Lower leg skin (tissue), 4 donors: Measurements from ENCODE around the gene CCDC149. TPM values are rescaled to one million over a fixed set of nuclear protein-coding genes. Genes with fewer than 3 reads are reported as not detected.

Experiments
- DNase-seq, 2 donors: peaks; one replicate each; pipeline ENCODE4 v3.0.0-alpha.2; 2019; ENCODE audit warnings: low spot score in 2 of 2
- H3K4me3 ChIP-seq: fragments of 200-600 bp; sonication (generic); 2 replicates; pipeline ENCODE4 v1.5.1; 2017; ENCODE audit warnings: mild to moderate bottlenecking, low read depth; ENCODE audit not compliant: poor library complexity, severe bottlenecking
- POLR2A ChIP-seq, 2 donors: fragments of 450-650 bp; IDR thresholded peaks; one replicate each; pipeline ENCODE4 v1.6.1; 2016 to 2017; ENCODE audit warnings: antibody characterized with exemption in 2 of 2, mild to moderate bottlenecking in 1 of 2, moderate library complexity in 1 of 2
- WGBS, 2 donors: methylation state at CpG; one replicate each; pipeline ENCODE4 v1.1.5; 2018; 5-methylcytosine and 5-hydroxymethylcytosine counted together
- intact Hi-C: fragments of 100-400 bp; cut with DNase I; formaldehyde crosslinking; loops from one replicate; pipeline ENCODE4 v1.15.0; 2023; ENCODE audit warnings: low total_unique reads
- total RNA-seq, 4 donors: library from RNA; depleted of rRNA; stranded (reverse); fragments of >200 nt; gene quantifications; one replicate each; pipeline ENCODE4 v1.1.0, GENCODE V29; 2016
- TF ChIP-seq, protein P1 (sequence below), 3 donors: fragments of 450-650 bp; IDR thresholded peaks; one replicate each; pipeline ENCODE4 v1.5.1; 2016; ENCODE audit warnings: antibody characterized with exemption in 3 of 3, mild to moderate bottlenecking in 3 of 3, moderate library complexity in 2 of 3

Gene CCDC149
- total RNA-seq, 4 donors from 2014 or later, result 6.2 to 12.5 (median 11.2) TPM

DNA sequence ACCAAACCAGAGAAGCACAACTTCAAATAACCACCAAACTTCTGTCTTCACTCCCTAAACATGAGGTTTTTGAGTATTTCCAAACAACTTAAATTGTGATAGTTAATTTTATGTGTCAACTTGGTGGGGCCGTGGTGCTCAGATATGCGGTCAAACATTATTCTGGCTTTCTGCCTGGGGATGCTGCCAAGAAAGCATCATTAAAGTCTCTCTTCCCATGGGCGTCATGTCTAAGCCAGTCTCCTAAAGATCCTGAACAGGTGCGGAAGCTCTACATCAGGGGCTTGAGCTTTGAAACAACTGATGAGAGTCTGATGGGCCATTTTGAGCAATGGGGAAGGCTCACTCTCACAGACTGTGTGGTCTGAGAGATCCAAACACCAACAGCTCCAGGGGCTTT lies 141.6 kb downstream of the CCDC149 start:
- 52 to 55% methylated on average over 4 of the region's 4 CpGs for WGBS, 2 donors
- TF ChIP-seq, protein P1, sequence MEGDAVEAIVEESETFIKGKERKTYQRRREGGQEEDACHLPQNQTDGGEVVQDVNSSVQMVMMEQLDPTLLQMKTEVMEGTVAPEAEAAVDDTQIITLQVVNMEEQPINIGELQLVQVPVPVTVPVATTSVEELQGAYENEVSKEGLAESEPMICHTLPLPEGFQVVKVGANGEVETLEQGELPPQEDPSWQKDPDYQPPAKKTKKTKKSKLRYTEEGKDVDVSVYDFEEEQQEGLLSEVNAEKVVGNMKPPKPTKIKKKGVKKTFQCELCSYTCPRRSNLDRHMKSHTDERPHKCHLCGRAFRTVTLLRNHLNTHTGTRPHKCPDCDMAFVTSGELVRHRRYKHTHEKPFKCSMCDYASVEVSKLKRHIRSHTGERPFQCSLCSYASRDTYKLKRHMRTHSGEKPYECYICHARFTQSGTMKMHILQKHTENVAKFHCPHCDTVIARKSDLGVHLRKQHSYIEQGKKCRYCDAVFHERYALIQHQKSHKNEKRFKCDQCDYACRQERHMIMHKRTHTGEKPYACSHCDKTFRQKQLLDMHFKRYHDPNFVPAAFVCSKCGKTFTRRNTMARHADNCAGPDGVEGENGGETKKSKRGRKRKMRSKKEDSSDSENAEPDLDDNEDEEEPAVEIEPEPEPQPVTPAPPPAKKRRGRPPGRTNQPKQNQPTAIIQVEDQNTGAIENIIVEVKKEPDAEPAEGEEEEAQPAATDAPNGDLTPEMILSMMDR (IDR thresholded peaks at IDR 0.05), result no peak
- no peak for TF ChIP-seq POLR2A (IDR thresholded peaks at IDR 0.05)
- intact Hi-C loops, result no loop called here
- no peak for DNase-seq
- H3K4me3 ChIP-seq, result no peak overlapping the region

DNA sequence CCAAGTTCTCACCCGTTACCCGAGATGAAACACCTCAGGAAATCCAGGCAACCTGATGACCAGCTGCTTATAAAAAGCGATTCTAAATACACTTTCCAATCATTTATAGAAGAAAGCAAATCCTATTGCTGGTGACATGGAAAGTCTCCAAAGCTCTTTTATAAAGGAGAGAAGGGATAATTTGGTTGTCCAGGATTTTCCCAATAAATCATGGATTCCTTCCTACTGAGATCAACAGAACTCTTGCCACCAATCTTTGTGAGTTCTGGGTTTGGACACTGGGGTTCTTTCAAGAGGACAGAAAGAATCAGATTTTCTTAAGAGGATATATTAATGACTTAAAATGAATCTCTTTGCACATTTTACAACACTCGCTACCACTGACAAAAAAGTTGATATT lies 142.2 kb downstream of the CCDC149 start:
- 80% methylated on average over 4 of the region's 4 CpGs for WGBS, 2 donors
- no peak for DNase-seq
- intact Hi-C loops, result no loop called here
- H3K4me3 ChIP-seq, result no peak overlapping the region
- no peak for TF ChIP-seq POLR2A (IDR thresholded peaks at IDR 0.05)
- TF ChIP-seq, protein P1 (IDR thresholded peaks at IDR 0.05), result no peak

DNA sequence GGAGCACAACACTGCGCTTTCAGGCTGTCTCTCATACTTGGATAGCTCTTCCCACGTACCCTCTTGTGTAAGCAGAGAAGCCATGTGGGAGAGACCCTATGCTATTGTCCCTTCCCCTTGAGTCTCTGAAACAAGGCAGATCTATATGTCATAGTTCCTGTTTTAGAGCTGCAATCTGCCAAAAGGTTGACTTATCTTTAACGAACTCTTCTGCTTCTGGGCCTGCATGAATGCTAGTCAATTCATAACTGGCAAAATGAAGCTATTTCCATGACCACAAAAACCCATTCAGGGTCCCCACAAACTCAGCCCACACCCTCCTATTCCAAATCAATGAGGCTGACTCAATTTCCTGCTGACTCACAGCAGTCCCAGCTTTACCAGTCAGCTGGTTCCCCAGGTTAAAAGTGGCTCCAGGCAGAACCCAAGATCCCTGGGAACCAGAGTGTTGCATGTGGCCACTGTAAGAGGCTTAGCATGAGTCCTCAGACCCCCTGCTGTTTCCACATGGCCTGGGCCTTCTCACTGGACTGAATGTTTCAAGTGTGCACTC lies 142.7 kb downstream of the CCDC149 start:
- TF ChIP-seq, protein P1 (IDR thresholded peaks at IDR 0.05), result no peak
- TF ChIP-seq POLR2A (IDR thresholded peaks at IDR 0.05), result no peak
- intact Hi-C loops, result no loop called here

DNA sequence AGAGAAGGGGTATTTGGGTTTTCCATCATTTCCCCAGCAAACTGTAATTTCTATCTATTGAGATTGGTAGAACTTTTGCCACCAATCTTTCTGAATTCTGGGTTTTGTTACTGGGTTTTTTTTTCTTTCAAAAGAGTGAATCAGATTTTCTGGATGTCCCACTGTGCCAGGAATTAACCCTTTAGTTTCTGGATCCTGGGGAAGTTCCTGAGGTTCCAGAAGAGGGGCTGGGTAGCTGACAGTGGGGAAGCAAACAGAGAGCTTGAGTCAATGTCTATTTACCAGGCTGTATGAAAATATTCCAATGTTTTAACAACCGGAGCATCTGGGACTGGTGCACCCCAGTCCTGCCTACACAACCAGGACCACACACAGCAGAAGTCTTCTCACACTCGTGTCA lies 143.3 kb downstream of the CCDC149 start:
- no peak overlapping the region for H3K4me3 ChIP-seq
- no peak for TF ChIP-seq POLR2A (IDR thresholded peaks at IDR 0.05)
- TF ChIP-seq, protein P1 (IDR thresholded peaks at IDR 0.05), result no peak
- intact Hi-C loops, result no loop called here
- WGBS, 2 donors, result 76 to 80% methylated on average over 2 of the region's 2 CpGs
- no peak for DNase-seq

More for the DNA sequence above, 142.7 kb downstream of the CCDC149 start:
- no peak for DNase-seq
- WGBS, 2 donors, result 69 to 73% methylated on average over 3 of the region's 3 CpGs
- H3K4me3 ChIP-seq, result no peak overlapping the region

DNA sequence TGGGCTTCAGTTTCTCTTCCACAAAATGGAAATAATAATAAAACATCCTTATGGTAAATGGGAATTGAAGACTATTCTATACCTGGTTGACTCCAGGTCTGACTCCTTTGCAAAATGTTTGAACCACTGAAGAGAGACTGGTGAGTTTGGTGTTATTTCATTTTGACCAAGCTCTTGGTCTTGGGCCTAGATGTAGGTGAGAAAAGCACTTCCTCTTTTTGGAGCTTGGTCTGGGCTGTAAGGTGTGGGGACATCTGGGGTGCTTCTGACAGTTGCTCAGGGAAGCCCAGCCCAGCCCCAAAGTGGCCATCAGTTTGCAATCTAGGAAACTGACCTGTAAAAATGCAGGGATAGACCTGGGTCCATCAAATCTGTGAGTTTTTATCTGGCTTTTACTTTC lies 144.2 kb downstream of the CCDC149 start:
- no peak overlapping the region for H3K4me3 ChIP-seq
- TF ChIP-seq POLR2A (IDR thresholded peaks at IDR 0.05), result no peak
- TF ChIP-seq, protein P1 (IDR thresholded peaks at IDR 0.05), result no peak
- intact Hi-C loops, result no loop called here
- no peak for DNase-seq

DNA sequence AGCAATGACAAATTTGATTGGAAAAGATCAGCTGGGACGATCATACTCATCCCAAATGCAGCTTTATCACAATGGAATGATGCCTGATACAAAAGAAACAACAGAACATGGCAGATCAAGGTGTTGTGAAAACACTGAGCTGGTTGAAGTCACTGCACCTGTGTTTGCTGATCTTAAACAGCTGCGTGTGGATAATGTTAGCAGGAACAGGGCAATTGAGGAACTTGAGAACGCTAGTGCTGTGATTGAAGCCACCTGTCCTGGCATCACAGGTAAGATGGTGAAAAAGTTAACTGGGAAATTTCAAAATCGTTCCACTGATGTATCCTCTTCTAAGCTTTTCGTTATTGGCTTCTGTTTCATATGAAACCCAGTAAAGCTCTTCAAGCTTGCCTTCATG lies 144.8 kb downstream of the CCDC149 start:
- no peak for DNase-seq
- whole genome bisulfite sequencing, 2 donors, result 84 to 89% methylated on average over 5 of the region's 5 CpGs
- TF ChIP-seq, protein P1 (IDR thresholded peaks at IDR 0.05), result no peak
- TF ChIP-seq POLR2A (IDR thresholded peaks at IDR 0.05), result no peak
- no peak overlapping the region for H3K4me3 ChIP-seq
- intact Hi-C loops, result no loop called here
